HEK293 (cell line): ENCODE data around the gene CXADR.
"Not testable (repeated sequence)": the region's sequence is repeated elsewhere in the genome, so short reads cannot be mapped to it uniquely, and the experiment has no call there.

Source experiments
- CTCF ChIA-PET: fragments of 350-600 bp; formaldehyde crosslinking; extraction: SDS; loops from one replicate; lab custom pipeline; 2021; ENCODE audit warnings: antibody characterized with exemption; lab: Yijun Ruan, JAX
- POLR2A ChIA-PET: fragments of 300-600 bp; formaldehyde crosslinking; extraction: SDS; loops from one replicate; lab custom pipeline; 2020; ENCODE audit warnings: antibody characterized with exemption, inconsistent platforms; lab: Yijun Ruan, JAX
- H3K27ac ChIP-seq: fragments of 200-500 bp; sonication (Bioruptor generic); 2 replicates; pipeline ENCODE4 v1.5.1; 2014; ENCODE audit warnings: low read depth, low read length, control low read depth, inconsistent platforms; ENCODE audit errors: extremely low read depth
- H3K36me3 ChIP-seq, 2 experiments: fragments of 200-500 bp in 1 of 2; sonication (Bioruptor generic) in 1 of 2; 1 replicate in 1 of 2; 2 replicates in 1 of 2; pipeline ENCODE4 v1.5.1; 2014 to 2017; ENCODE audit warnings: inconsistent platforms in 2 of 2, low read length in 2 of 2; ENCODE audit not compliant: control insufficient read depth in 2 of 2, insufficient read depth in 1 of 2
- H3K4me1 ChIP-seq: fragments of 200-500 bp; sonication (Bioruptor generic); 2 replicates; pipeline ENCODE4 v1.5.1; 2014; ENCODE audit warnings: mild to moderate bottlenecking, low read length, inconsistent platforms; ENCODE audit not compliant: control insufficient read depth, insufficient read depth
- H3K4me3 ChIP-seq: 2 replicates; pipeline ENCODE4 v1.5.1; 2011; ENCODE audit warnings: low read depth, mild to moderate bottlenecking, control low read depth, low read length, moderate library complexity
- H3K9me3 ChIP-seq: fragments of 200-500 bp; sonication (Bioruptor generic); 2 replicates; pipeline ENCODE4 v1.5.1; 2014; ENCODE audit warnings: low read depth, low read length, inconsistent platforms; ENCODE audit not compliant: control insufficient read depth, insufficient read depth
- BCL11B ChIP-seq: fragments of 450-650 bp; formaldehyde crosslinking; IDR thresholded peaks from 2 replicates; pipeline ENCODE4 v1.5.1; 2016; ENCODE audit warnings: low read depth, missing biosample characterization, missing genetic modification characterization
- ZBTB21 ChIP-seq: fragments of 450-650 bp; formaldehyde crosslinking; IDR thresholded peaks from 2 replicates; pipeline ENCODE4 v1.5.1; 2017; ENCODE audit warnings: missing biosample characterization, missing genetic modification characterization
- ZNF140 ChIP-seq: fragments of 450-650 bp; formaldehyde crosslinking; IDR thresholded peaks from 2 replicates; pipeline ENCODE4 v1.5.1; 2016; ENCODE audit warnings: missing biosample characterization, missing genetic modification characterization
- ZNF16 ChIP-seq: fragments of 450-650 bp; formaldehyde crosslinking; IDR thresholded peaks from 2 replicates; pipeline ENCODE4 v1.5.1; 2016; ENCODE audit warnings: low read depth, missing biosample characterization, missing genetic modification characterization
- ZNF394 ChIP-seq: fragments of 450-650 bp; formaldehyde crosslinking; IDR thresholded peaks from 2 replicates; pipeline ENCODE4 v1.5.1; 2016; ENCODE audit warnings: missing biosample characterization, missing genetic modification characterization, mild to moderate bottlenecking, moderate library complexity, borderline replicate concordance
- ZNF426 ChIP-seq: fragments of 450-650 bp; formaldehyde crosslinking; IDR thresholded peaks from 2 replicates; pipeline ENCODE4 v1.5.1; 2017; ENCODE audit warnings: missing biosample characterization, missing genetic modification characterization, mild to moderate bottlenecking, inconsistent platforms, moderate library complexity
- ZNF529 ChIP-seq: fragments of 450-650 bp; formaldehyde crosslinking; IDR thresholded peaks from 2 replicates; pipeline ENCODE4 v1.5.1; 2017; ENCODE audit warnings: missing genetic modification characterization, missing biosample characterization; ENCODE audit not compliant: insufficient replicate concordance
- ZNF555 ChIP-seq: fragments of 450-650 bp; formaldehyde crosslinking; conservative IDR thresholded peaks from 2 replicates; pipeline ENCODE4 v1.5.1; 2017; ENCODE audit warnings: missing biosample characterization, mild to moderate bottlenecking, missing genetic modification characterization, inconsistent platforms
- ZNF560 ChIP-seq: fragments of 450-650 bp; formaldehyde crosslinking; IDR thresholded peaks from 2 replicates; pipeline ENCODE4 v1.5.1; 2017; ENCODE audit warnings: missing biosample characterization, missing genetic modification characterization, borderline replicate concordance
- ZNF623 ChIP-seq: fragments of 450-650 bp; formaldehyde crosslinking; IDR thresholded peaks from 2 replicates; pipeline ENCODE4 v1.5.1; 2016; ENCODE audit warnings: missing biosample characterization, missing genetic modification characterization
- TF ChIP-seq, protein P1 (sequence below): sonication (generic); formaldehyde crosslinking; IDR thresholded peaks from 2 replicates; pipeline ENCODE4 v1.8.1; 2022; ENCODE audit warnings: mild to moderate bottlenecking, moderate library complexity, missing genetic modification reagents
- TF ChIP-seq, protein P2 (sequence below): fragments of 450-650 bp; formaldehyde crosslinking; IDR thresholded peaks from 2 replicates; pipeline ENCODE4 v1.5.1; 2016; ENCODE audit warnings: missing biosample characterization, missing genetic modification characterization
- TF ChIP-seq, protein P3 (sequence below): fragments of 450-650 bp; formaldehyde crosslinking; conservative IDR thresholded peaks from 2 replicates; pipeline ENCODE4 v1.5.1; 2016; ENCODE audit warnings: low read depth, missing biosample characterization, missing genetic modification characterization
- TF ChIP-seq, protein P4 (sequence below): fragments of 450-650 bp; formaldehyde crosslinking; conservative IDR thresholded peaks from 2 replicates; pipeline ENCODE4 v1.5.1; 2016; ENCODE audit warnings: low read depth, missing biosample characterization, missing genetic modification characterization

Gene CXADR

DNA sequence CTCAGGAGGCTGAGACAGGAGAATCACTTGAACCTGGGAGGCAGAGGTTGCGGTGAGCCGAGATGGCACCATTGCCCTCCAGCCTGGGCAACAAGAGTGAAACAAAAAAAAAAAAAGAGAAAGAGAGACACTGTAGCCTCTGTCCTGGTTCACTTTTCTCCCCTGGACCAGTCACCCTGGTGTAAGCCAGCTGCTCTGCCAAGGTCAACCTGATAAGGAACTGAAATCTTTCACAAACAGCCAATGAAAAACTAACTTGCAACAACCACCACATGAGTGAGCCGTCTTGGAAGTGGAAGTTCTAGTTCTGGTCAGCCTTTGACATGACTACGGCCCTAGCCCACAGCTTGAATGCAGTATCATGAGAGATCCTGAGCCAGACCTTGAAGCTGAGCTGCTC is 36.8 kb upstream of the CXADR start:
- H3K4me1 ChIP-seq = no peaks in the 10 kb centered on the region
- POLR2A ChIA-PET = no interaction called here
- no peaks in the 10 kb centered on the region for H3K9me3 ChIP-seq
- H3K36me3 ChIP-seq = no peaks in the 10 kb centered on the region
- CTCF ChIA-PET = interaction anchor here (0.7 to 0.9 kb wide), 3 partner anchors 36 to 128 kb away, joined by 3 to 5 read pairs (median 3); no protein-coding TSS in a partner anchor
- H3K4me3 ChIP-seq = no peak overlapping the region
- no peak overlapping the region for H3K27ac ChIP-seq
- TF ChIP-seq BCL11B = no peak
- TF ChIP-seq, protein P1, sequence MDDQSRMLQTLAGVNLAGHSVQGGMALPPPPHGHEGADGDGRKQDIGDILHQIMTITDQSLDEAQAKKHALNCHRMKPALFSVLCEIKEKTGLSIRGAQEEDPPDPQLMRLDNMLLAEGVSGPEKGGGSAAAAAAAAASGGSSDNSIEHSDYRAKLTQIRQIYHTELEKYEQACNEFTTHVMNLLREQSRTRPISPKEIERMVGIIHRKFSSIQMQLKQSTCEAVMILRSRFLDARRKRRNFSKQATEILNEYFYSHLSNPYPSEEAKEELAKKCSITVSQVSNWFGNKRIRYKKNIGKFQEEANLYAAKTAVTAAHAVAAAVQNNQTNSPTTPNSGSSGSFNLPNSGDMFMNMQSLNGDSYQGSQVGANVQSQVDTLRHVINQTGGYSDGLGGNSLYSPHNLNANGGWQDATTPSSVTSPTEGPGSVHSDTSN (CRISPR knock-in tag) = no peak
- TF ChIP-seq ZNF16 (tag by site-specific recombination) = no peak

DNA sequence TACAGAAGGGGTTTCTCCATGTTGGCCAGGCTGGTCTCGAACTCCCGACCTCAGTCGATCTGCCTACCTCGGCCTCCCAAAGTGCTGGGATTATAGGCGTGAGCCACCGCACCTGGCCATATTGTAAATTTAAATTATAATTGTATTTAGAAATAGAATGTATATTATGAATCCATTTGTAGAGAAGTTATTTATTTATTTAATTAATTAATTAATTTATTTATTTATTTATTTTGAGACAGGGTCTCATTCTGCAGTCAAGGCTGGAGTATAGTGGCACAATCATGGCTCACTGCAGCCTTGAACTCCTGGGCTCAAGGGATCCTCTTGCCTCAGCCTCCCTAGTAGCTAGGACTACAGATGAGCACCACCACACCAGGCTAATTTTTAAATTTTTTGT is 34.7 kb upstream of the CXADR start:
- H3K9me3 ChIP-seq, H3K27ac ChIP-seq, H3K36me3 ChIP-seq, CTCF ChIA-PET, POLR2A ChIA-PET, H3K4me3 ChIP-seq, H3K4me1 ChIP-seq: not testable (repeated sequence)
- peak; percentile 76 for TF ChIP-seq ZNF426 (tag by site-specific recombination)
- peak; percentile 24 for TF ChIP-seq ZNF529 (tag by site-specific recombination)
- TF ChIP-seq ZNF140 (tag by site-specific recombination) = peak; percentile 59; the same call in 1 of the 2 replicates
- TF ChIP-seq, protein P2, sequence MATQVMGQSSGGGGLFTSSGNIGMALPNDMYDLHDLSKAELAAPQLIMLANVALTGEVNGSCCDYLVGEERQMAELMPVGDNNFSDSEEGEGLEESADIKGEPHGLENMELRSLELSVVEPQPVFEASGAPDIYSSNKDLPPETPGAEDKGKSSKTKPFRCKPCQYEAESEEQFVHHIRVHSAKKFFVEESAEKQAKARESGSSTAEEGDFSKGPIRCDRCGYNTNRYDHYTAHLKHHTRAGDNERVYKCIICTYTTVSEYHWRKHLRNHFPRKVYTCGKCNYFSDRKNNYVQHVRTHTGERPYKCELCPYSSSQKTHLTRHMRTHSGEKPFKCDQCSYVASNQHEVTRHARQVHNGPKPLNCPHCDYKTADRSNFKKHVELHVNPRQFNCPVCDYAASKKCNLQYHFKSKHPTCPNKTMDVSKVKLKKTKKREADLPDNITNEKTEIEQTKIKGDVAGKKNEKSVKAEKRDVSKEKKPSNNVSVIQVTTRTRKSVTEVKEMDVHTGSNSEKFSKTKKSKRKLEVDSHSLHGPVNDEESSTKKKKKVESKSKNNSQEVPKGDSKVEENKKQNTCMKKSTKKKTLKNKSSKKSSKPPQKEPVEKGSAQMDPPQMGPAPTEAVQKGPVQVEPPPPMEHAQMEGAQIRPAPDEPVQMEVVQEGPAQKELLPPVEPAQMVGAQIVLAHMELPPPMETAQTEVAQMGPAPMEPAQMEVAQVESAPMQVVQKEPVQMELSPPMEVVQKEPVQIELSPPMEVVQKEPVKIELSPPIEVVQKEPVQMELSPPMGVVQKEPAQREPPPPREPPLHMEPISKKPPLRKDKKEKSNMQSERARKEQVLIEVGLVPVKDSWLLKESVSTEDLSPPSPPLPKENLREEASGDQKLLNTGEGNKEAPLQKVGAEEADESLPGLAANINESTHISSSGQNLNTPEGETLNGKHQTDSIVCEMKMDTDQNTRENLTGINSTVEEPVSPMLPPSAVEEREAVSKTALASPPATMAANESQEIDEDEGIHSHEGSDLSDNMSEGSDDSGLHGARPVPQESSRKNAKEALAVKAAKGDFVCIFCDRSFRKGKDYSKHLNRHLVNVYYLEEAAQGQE (tag by site-specific recombination) = 0 out of 2 replicates have a peak, but pooled peaks have one; percentile 31
- TF ChIP-seq ZNF555 (tag by site-specific recombination) = peak; percentile 35
- TF ChIP-seq ZBTB21 (tag by site-specific recombination) = 0 out of 2 replicates have a peak, but pooled peaks have one; percentile 13
- TF ChIP-seq ZNF560 (tag by site-specific recombination) = 0 out of 2 replicates have a peak, but pooled peaks have one; percentile 24
- peak; percentile 95 for TF ChIP-seq ZNF394 (tag by site-specific recombination)
- TF ChIP-seq, protein P3, sequence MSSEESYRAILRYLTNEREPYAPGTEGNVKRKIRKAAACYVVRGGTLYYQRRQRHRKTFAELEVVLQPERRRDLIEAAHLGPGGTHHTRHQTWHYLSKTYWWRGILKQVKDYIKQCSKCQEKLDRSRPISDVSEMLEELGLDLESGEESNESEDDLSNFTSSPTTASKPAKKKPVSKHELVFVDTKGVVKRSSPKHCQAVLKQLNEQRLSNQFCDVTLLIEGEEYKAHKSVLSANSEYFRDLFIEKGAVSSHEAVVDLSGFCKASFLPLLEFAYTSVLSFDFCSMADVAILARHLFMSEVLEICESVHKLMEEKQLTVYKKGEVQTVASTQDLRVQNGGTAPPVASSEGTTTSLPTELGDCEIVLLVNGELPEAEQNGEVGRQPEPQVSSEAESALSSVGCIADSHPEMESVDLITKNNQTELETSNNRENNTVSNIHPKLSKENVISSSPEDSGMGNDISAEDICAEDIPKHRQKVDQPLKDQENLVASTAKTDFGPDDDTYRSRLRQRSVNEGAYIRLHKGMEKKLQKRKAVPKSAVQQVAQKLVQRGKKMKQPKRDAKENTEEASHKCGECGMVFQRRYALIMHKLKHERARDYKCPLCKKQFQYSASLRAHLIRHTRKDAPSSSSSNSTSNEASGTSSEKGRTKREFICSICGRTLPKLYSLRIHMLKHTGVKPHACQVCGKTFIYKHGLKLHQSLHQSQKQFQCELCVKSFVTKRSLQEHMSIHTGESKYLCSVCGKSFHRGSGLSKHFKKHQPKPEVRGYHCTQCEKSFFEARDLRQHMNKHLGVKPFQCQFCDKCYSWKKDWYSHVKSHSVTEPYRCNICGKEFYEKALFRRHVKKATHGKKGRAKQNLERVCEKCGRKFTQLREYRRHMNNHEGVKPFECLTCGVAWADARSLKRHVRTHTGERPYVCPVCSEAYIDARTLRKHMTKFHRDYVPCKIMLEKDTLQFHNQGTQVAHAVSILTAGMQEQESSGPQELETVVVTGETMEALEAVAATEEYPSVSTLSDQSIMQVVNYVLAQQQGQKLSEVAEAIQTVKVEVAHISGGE = peak; percentile 56
- TF ChIP-seq ZNF623 (tag by site-specific recombination) = peak; percentile 56
- TF ChIP-seq, protein P4, sequence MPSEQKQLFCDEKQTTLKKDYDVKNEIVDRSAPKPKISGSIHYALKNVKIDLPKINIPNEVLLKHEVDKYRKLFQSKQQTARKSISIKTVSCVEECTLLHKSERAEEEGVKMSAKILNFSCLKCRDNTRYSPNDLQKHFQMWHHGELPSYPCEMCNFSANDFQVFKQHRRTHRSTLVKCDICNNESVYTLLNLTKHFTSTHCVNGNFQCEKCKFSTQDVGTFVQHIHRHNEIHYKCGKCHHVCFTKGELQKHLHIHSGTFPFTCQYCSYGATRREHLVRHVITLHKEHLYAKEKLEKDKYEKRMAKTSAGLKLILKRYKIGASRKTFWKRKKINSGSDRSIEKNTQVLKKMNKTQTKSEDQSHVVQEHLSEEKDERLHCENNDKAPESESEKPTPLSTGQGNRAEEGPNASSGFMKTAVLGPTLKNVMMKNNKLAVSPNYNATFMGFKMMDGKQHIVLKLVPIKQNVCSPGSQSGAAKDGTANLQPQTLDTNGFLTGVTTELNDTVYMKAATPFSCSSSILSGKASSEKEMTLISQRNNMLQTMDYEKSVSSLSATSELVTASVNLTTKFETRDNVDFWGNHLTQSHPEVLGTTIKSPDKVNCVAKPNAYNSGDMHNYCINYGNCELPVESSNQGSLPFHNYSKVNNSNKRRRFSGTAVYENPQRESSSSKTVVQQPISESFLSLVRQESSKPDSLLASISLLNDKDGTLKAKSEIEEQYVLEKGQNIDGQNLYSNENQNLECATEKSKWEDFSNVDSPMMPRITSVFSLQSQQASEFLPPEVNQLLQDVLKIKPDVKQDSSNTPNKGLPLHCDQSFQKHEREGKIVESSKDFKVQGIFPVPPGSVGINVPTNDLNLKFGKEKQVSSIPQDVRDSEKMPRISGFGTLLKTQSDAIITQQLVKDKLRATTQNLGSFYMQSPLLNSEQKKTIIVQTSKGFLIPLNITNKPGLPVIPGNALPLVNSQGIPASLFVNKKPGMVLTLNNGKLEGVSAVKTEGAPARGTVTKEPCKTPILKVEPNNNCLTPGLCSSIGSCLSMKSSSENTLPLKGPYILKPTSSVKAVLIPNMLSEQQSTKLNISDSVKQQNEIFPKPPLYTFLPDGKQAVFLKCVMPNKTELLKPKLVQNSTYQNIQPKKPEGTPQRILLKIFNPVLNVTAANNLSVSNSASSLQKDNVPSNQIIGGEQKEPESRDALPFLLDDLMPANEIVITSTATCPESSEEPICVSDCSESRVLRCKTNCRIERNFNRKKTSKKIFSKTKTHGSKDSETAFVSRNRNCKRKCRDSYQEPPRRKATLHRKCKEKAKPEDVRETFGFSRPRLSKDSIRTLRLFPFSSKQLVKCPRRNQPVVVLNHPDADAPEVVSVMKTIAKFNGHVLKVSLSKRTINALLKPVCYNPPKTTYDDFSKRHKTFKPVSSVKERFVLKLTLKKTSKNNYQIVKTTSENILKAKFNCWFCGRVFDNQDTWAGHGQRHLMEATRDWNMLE (tag by site-specific recombination) = peak; percentile 83
